ENCODE measurements around the gene NPHP4.

GRCh38 chr1:5913876-5914275 lies 78.3 kb downstream of the NPHP4 start:
- TF ChIP-seq FOSL1 (IDR thresholded peaks at IDR 0.05; ENCODE audit: low read depth) (no peak), EZH2 (IDR thresholded peaks at IDR 0.05) (no peak), POLR2A (IDR thresholded peaks at IDR 0.05; ENCODE audit: borderline replicate concordance, extremely low read depth, insufficient read depth, insufficient read length) (no peak), CTCF (IDR thresholded peaks at IDR 0.05 in 2 of 3, conservative IDR thresholded peaks at IDR 0.05 in 1 of 3; ENCODE audit: borderline replicate concordance in 1 of 3, insufficient read depth in 1 of 3, low read depth in 2 of 3, low read length in 2 of 3) (no peak), CBX3 (IDR thresholded peaks at IDR 0.05; ENCODE audit: low read depth) (no peak)
